ENCODE results near the gene GALNT1. TPM values are rescaled to one million over a fixed set of nuclear protein-coding genes. Genes with fewer than 3 reads are reported as not detected.

Gene GALNT1
- total and polyA plus RNA-seq, 2 of the 4 experiments (the other 2 are of a cell fraction): 24.9 to 43.9 TPM

DNA sequence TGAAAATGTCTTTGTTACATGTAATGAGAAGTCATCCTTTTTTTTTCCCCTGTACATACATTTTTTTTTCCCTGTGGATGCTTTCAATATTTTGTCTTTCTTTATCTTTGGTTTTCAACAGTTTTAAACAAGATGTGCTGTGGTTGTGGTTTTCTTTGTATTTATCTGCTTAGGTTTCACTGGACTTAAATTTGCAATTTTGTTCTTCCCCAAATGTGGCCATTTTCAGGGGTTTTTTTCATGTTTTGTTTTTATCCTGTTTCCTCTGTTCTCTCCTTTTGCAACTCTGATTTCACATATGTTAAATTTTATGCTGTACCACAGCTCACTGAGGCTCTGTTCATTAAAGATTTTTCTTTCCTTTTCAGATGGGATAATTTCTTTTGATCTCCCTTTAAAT lies 41.7 kb downstream of the GALNT1 start:
- Histone ChIP-seq H2BK5ac (ENCODE audit: low read depth, low read length, poor library complexity, severe bottlenecking) (no peak overlapping the region), H3K56ac (ENCODE audit: extremely low read depth, insufficient read depth, low read length) (no peak overlapping the region), H4K8ac (ENCODE audit: low read depth in 2 of 2, low read length in 2 of 2) (no peak overlapping the region), H3K27ac (ENCODE audit: insufficient read depth, low read length) (no peak overlapping the region), H2BK15ac (ENCODE audit: low read depth, low read length) (no peak overlapping the region), H3K14ac (replicated peaks; ENCODE audit: low read depth, low read length) (no peak overlapping the region), H3K4me1 (ENCODE audit: control insufficient read depth, insufficient read depth, low read length) (peaks cover 3% of the 10 kb centered on the region), H3K9me3 (ENCODE audit: control insufficient read depth, insufficient read depth, low read length) (peaks cover 2% of the 10 kb centered on the region; the same call in 1 of the 2 replicates), H2AK5ac (ENCODE audit: low read depth, low read length) (no peak overlapping the region), H2BK120ac (ENCODE audit: low read depth, low read length) (no peak overlapping the region), H3K36me3 (ENCODE audit: control insufficient read depth, insufficient read depth, low read length) (no peaks in the 10 kb centered on the region; the same call in 1 of the 2 replicates), H3K4ac (ENCODE audit: low read depth, low read length) (no peak overlapping the region), H3K9ac (ENCODE audit: low read depth, low read length) (no peak overlapping the region), H3K9me1 (ENCODE audit: insufficient read depth, low read length) (no peaks in the 10 kb centered on the region; the same call in 1 of the 2 replicates), H3K4me2 (ENCODE audit: low read depth, low read length) (no peak overlapping the region), H2BK20ac (ENCODE audit: low read depth, low read length) (no peak overlapping the region), H3K27me3 (ENCODE audit: control insufficient read depth, insufficient read depth, low read length) (no peaks in the 10 kb centered on the region), H3K79me1 (ENCODE audit: low read depth in 1 of 2, low read length in 2 of 2) (peaks cover 8 to 22% of the 10 kb centered on the region in 2 experiments), H2AFZ (replicated peaks; ENCODE audit: low read length, poor library complexity) (no peak overlapping the region), H2AK9ac (replicated peaks; ENCODE audit: low read depth, low read length, poor library complexity) (no peak overlapping the region), H3K4me3 (ENCODE audit: insufficient read depth, low read depth, low read length) (no peak overlapping the region), H4K20me1 (ENCODE audit: insufficient read depth, low read length) (0 out of 2 replicates have a peak, but pooled peaks cover 3% of the 10 kb centered on the region), H3K23ac (ENCODE audit: low read depth, low read length) (no peak overlapping the region), H3K18ac (ENCODE audit: low read depth, low read length) (no peak overlapping the region), H4K5ac (ENCODE audit: low read depth, low read length) (no peak overlapping the region), H4K91ac (ENCODE audit: insufficient read depth, low read depth, low read length) (no peak overlapping the region)
- DNase-seq (no peak), ATAC-seq (ENCODE audit: low read depth) (no peak)
- ChIA-PET POLR2A (ENCODE audit: unreplicated experiment) (no interaction called here), CTCF (no interaction called here)
- no TSS peak for BruUV-seq (replicated peaks)
- dilution Hi-C loops (cut with HindIII; ENCODE audit: low sequenced_read_pairs, unreplicated experiment): no loop called here
- TF ChIP-seq BHLHE40 (IDR thresholded peaks at IDR 0.05; ENCODE audit: low read depth, low read length): no peak
- no peak for TF ChIP-seq MAZ (IDR thresholded peaks at IDR 0.05; ENCODE audit: borderline replicate concordance, low read depth, low read length)
- no peak for TF ChIP-seq RAD21 (IDR thresholded peaks at IDR 0.05; ENCODE audit: low read length)
- TF ChIP-seq, protein P1, sequence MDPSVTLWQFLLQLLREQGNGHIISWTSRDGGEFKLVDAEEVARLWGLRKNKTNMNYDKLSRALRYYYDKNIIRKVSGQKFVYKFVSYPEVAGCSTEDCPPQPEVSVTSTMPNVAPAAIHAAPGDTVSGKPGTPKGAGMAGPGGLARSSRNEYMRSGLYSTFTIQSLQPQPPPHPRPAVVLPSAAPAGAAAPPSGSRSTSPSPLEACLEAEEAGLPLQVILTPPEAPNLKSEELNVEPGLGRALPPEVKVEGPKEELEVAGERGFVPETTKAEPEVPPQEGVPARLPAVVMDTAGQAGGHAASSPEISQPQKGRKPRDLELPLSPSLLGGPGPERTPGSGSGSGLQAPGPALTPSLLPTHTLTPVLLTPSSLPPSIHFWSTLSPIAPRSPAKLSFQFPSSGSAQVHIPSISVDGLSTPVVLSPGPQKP (IDR thresholded peaks at IDR 0.05; ENCODE audit: borderline replicate concordance, low read depth, low read length): no peak
- no peak for TF ChIP-seq RCOR1 (IDR thresholded peaks at IDR 0.05; ENCODE audit: insufficient replicate concordance, low read length)
- no peak for TF ChIP-seq FOS (IDR thresholded peaks at IDR 0.05; ENCODE audit: low read depth, low read length)
- TF ChIP-seq CEBPB (IDR thresholded peaks at IDR 0.05; ENCODE audit: low read depth, low read length): no peak
- no peak for TF ChIP-seq CHD1 (IDR thresholded peaks at IDR 0.05; ENCODE audit: low read depth, low read length)
- TF ChIP-seq SMC3 (IDR thresholded peaks at IDR 0.05; ENCODE audit: low read depth, low read length): no peak
- no peak for TF ChIP-seq POLR2A (IDR thresholded peaks at IDR 0.05; ENCODE audit: low read depth, low read length)
- TF ChIP-seq, protein P2, sequence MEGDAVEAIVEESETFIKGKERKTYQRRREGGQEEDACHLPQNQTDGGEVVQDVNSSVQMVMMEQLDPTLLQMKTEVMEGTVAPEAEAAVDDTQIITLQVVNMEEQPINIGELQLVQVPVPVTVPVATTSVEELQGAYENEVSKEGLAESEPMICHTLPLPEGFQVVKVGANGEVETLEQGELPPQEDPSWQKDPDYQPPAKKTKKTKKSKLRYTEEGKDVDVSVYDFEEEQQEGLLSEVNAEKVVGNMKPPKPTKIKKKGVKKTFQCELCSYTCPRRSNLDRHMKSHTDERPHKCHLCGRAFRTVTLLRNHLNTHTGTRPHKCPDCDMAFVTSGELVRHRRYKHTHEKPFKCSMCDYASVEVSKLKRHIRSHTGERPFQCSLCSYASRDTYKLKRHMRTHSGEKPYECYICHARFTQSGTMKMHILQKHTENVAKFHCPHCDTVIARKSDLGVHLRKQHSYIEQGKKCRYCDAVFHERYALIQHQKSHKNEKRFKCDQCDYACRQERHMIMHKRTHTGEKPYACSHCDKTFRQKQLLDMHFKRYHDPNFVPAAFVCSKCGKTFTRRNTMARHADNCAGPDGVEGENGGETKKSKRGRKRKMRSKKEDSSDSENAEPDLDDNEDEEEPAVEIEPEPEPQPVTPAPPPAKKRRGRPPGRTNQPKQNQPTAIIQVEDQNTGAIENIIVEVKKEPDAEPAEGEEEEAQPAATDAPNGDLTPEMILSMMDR (conservative IDR thresholded peaks at IDR 0.05; ENCODE audit: low read depth, low read length): no peak
- TF ChIP-seq NFE2L2 (IDR thresholded peaks at IDR 0.05; ENCODE audit: low read depth, low read length): no peak
- TF ChIP-seq, protein P3, sequence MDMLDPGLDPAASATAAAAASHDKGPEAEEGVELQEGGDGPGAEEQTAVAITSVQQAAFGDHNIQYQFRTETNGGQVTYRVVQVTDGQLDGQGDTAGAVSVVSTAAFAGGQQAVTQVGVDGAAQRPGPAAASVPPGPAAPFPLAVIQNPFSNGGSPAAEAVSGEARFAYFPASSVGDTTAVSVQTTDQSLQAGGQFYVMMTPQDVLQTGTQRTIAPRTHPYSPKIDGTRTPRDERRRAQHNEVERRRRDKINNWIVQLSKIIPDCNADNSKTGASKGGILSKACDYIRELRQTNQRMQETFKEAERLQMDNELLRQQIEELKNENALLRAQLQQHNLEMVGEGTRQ (IDR thresholded peaks at IDR 0.05; ENCODE audit: low read depth, low read length): no peak
- TF ChIP-seq MXI1 (IDR thresholded peaks at IDR 0.05; ENCODE audit: borderline replicate concordance, low read depth, low read length): no peak
- TF ChIP-seq RFX5 (IDR thresholded peaks at IDR 0.05; ENCODE audit: low read depth, low read length): no peak
- in situ Hi-C loops (cut with MboI; ENCODE audit: low sequenced_read_pairs): no loop called here
- intact Hi-C loops (cut with micrococcal nuclease): no loop called here
